ENCODE measurements around the gene RTEL1. TPM values are rescaled to one million over a fixed set of nuclear protein-coding genes. Genes with fewer than 3 reads are reported as not detected.
A peak's percentile ranks its signal among the peaks of the same experiment; 100 is the strongest.

Gene RTEL1
- total RNA-seq, 5 donors from 2014 or later (not counting 1 experiment from before 2014, with no cell fraction given) = 30.7 to 41.6 (median 36.8) TPM

DNA sequence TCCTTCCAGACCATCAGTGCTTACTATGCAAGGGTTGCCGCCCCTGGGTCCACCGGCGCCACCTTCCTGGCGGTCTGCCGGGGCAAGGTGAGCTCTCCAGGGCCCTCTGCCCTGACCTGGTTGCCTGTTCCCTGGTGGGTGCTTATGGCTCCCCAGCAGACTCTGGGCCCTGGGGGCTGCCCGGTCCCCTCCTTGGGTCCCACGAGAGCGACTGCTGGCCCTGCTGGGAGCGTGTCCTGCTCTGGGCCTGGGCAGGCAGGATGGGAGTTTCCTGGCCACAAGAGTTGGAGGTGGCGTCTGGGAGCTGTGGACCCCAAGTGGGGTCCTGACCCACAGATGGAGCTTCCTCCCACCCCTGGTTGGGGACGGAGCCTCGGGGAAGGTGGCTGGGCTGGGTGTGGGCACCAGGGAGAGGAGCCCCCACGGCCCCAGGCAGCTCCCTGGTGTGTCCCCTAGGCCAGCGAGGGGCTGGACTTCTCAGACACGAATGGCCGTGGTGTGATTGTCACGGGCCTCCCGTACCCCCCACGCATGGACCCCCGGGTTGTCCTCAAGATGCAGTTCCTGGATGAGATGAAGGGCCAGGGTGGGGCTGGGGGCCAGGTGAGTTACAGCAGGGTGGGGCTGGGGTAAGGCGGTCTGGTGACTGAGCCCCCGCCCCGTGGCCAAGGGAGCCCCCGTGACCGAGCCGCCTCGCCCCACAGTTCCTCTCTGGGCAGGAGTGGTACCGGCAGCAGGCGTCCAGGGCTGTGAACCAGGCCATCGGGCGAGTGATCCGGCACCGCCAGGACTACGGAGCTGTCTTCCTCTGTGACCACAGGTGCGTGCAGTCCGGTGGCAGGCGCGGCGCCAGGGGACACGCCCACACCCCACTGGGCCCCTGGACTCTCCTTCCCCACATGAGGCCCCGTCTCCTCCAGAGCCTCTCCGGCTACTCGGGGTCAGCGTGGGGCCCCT, 31.2 kb downstream of the RTEL1 start:
- H3K36me3 ChIP-seq (ENCODE audit: control insufficient read depth in 2 of 2, extremely low read depth in 1 of 2, insufficient read depth in 1 of 2, low read length in 1 of 2) = peaks cover 0 to under 1% of the 10 kb centered on the region in 2 donors
- WGBS (ENCODE audit: insufficient coverage) = 98% methylated on average over 42 of the region's 44 CpGs
- H3K4me3 Mint-ChIP-seq = no peak overlapping the region
- H3K4me1 Mint-ChIP-seq = peaks cover 4 to 8% (median 5%) of the 10 kb centered on the region in 3 donors
- ATAC-seq (replicated peaks in 1 of 4) (no peak), DNase-seq (no peak)
- ChIA-PET CTCF (no interaction called here), POLR2A (no interaction called here)
- H3K27ac Mint-ChIP-seq = no peak overlapping the region
- H3K4me1 ChIP-seq (ENCODE audit: control insufficient read depth in 1 of 2, extremely low read depth in 1 of 2, insufficient read depth in 2 of 2, low read length in 2 of 2) = peaks cover 6 to 30% of the 10 kb centered on the region in 2 experiments
- H3K9me3 ChIP-seq = no peaks in the 10 kb centered on the region
- H3K9me3 Mint-ChIP-seq = no peaks in the 10 kb centered on the region
- no peak overlapping the region for H3K4me3 ChIP-seq (ENCODE audit: control insufficient read depth in 1 of 2, extremely low read depth in 1 of 2, low read length in 1 of 2)
- no peak overlapping the region for H3K27ac ChIP-seq (ENCODE audit: low read length)
- H3K27me3 Mint-ChIP-seq = no peaks in the 10 kb centered on the region
- H3K36me3 Mint-ChIP-seq = no peaks in the 10 kb centered on the region
- H3K27me3 ChIP-seq (replicated peaks in 1 of 2; ENCODE audit: control insufficient read depth in 2 of 2, extremely low read depth in 1 of 2, insufficient read depth in 2 of 2, low read length in 1 of 2) = peaks cover 0 to 2% of the 10 kb centered on the region in 2 experiments

DNA sequence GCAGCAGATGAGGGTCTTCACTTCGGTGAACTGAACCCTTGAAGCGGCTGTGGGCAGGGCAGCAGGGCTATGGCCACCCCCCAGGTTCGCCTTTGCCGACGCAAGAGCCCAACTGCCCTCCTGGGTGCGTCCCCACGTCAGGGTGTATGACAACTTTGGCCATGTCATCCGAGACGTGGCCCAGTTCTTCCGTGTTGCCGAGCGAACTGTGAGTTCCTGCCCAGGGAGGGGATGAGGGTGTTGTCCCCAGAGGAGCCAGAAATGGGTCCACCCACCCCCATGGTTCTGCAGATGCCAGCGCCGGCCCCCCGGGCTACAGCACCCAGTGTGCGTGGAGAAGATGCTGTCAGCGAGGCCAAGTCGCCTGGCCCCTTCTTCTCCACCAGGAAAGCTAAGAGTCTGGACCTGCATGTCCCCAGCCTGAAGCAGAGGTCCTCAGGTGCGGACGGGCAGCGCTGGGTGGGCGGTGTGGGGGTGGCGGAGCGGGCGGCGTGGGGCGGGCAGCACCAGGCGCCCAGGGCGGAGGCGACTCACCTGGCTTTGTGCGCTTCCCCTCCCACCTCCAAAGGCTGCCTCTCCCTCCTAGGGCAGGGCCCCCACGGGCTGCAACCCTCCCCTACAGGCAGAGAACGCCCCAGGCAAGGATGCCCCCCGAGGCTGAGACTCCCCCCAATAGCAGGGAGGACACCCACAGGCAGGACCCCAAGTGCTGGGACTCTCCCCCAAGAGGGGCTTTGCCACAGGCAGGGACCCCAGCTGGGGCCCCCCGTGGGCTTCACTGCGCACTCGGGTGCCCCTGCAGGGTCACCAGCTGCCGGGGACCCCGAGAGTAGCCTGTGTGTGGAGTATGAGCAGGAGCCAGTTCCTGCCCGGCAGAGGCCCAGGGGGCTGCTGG, 32.1 kb downstream of the RTEL1 start:
- Histone ChIP-seq H3K4me3 (ENCODE audit: control insufficient read depth in 1 of 2, extremely low read depth in 1 of 2, low read length in 1 of 2) (no peak overlapping the region), H3K4me1 (ENCODE audit: control insufficient read depth in 1 of 2, extremely low read depth in 1 of 2, insufficient read depth in 2 of 2, low read length in 2 of 2) (peaks cover 6 to 39% of the 10 kb centered on the region in 2 experiments), H3K27me3 (replicated peaks in 1 of 2; ENCODE audit: control insufficient read depth in 2 of 2, extremely low read depth in 1 of 2, insufficient read depth in 2 of 2, low read length in 1 of 2) (peaks cover 0 to 2% of the 10 kb centered on the region in 2 experiments), H3K27ac (ENCODE audit: low read length) (no peak overlapping the region), H3K9me3 (no peaks in the 10 kb centered on the region), H3K36me3 (ENCODE audit: control insufficient read depth in 2 of 2, extremely low read depth in 1 of 2, insufficient read depth in 1 of 2, low read length in 1 of 2) (peaks cover 0 to 9% of the 10 kb centered on the region in 2 donors)
- ChIA-PET CTCF (no interaction called here), POLR2A (no interaction called here)
- Mint-ChIP-seq H3K9me3 (no peaks in the 10 kb centered on the region), H3K27me3 (no peaks in the 10 kb centered on the region), H3K36me3 (no peaks in the 10 kb centered on the region), H3K4me1 (peaks cover 4 to 8% (median 5%) of the 10 kb centered on the region in 3 donors), H3K4me3 (no peak overlapping the region), H3K27ac (no peak overlapping the region)
- ATAC-seq (replicated peaks in 1 of 4) (no peak), DNase-seq (no peak)
- 92% methylated on average over 28 of the region's 40 CpGs for whole genome bisulfite sequencing (ENCODE audit: insufficient coverage)

DNA sequence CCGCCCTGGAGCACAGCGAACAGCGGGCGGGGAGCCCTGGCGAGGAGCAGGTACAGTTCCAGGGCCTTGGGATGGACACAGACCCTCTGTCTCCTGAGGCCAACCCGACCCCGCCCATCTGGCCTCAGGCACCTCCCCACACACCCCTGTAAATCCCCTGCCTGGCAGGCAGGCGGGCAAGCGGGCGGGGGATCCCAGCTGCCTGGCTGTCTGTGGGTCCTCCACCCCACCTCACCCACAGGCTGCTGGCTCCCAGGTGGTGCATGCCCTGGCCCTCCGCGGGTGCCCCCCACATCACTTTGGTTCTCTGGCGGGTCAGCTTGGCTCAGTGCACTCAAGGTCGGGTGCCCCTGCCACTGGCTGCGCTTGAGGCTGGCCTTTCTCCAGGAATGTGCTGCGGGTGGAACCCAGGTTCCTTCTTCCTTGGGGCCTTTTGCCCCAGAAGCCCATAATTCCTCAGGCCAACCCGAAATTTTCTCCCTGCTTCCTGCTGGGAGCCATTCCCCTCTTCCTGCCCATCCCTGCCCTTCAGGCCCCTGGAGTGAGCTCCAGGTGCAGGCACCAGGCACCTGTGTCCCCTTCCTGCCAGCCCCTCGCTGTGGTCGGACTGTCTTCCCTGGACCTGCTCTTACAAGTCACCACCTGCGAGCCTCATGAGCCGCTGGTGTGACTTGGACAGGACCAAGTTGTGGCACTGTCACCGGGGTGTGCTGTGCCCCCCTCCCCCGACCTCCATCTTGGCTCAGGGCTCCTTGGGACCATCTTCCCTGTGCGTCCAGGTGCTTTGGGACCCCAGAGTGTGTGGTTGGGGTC, 33.0 kb downstream of the RTEL1 start:
- H3K9me3 Mint-ChIP-seq = no peaks in the 10 kb centered on the region
- WGBS (ENCODE audit: insufficient coverage) = 90% methylated on average over 18 of the region's 24 CpGs
- peak overlapping the region in 1 of 2 donors; percentile 20 for H3K27ac Mint-ChIP-seq
- Histone ChIP-seq H3K27ac (ENCODE audit: low read length) (no peak overlapping the region), H3K9me3 (no peaks in the 10 kb centered on the region), H3K27me3 (replicated peaks in 1 of 2; ENCODE audit: control insufficient read depth in 2 of 2, extremely low read depth in 1 of 2, insufficient read depth in 2 of 2, low read length in 1 of 2) (peaks cover 0 to 2% of the 10 kb centered on the region in 2 experiments), H3K4me3 (ENCODE audit: control insufficient read depth in 1 of 2, extremely low read depth in 1 of 2, low read length in 1 of 2) (no peak overlapping the region), H3K4me1 (ENCODE audit: control insufficient read depth in 1 of 2, extremely low read depth in 1 of 2, insufficient read depth in 2 of 2, low read length in 2 of 2) (peaks cover 6 to 47% of the 10 kb centered on the region in 2 experiments), H3K36me3 (ENCODE audit: control insufficient read depth in 2 of 2, extremely low read depth in 1 of 2, insufficient read depth in 1 of 2, low read length in 1 of 2) (peaks cover 0 to 13% of the 10 kb centered on the region in 2 donors)
- peaks cover 5 to 13% (median 8%) of the 10 kb centered on the region in 3 donors for H3K4me1 Mint-ChIP-seq
- ChIA-PET CTCF (no interaction called here), POLR2A (no interaction called here)
- DNase-seq (no peak), ATAC-seq (replicated peaks in 1 of 4) (no peak)
- H3K4me3 Mint-ChIP-seq = peak overlapping the region in 1 of 3 donors; percentile 20
- H3K27me3 Mint-ChIP-seq = no peaks in the 10 kb centered on the region
- no peaks in the 10 kb centered on the region for H3K36me3 Mint-ChIP-seq

DNA sequence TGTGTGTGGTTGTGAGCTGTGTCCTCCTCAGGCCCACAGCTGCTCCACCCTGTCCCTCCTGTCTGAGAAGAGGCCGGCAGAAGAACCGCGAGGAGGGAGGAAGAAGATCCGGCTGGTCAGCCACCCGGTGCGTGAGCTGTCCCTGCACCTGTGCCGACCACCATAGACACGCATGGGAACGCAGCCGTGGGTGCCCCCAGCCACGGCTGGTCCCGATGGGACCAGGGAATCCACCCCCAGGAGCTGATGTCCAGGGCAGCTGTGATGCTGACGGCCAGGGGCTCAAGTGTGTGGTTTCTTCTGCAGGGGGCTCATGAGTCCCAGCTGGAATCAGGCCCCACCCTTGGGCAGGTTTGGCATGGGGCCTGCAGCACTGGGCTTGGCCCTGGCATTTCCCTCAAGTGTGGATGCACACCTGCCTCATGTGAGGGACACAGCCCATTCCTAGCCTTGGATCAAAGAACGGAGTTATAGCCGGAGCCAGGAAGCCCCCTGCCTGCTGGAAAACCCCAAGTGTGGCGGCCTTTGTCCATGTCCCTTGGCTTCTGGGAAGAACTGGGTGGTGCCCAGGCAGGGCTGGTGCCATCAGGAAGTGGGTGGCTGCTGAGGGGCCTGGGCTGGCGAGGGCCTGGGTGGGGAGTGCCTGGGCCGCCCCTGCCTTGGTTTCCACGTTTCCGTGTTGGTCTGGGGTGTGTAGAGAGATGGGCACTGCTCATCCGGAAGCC, 33.8 kb downstream of the RTEL1 start:
- POLR2A ChIA-PET = no interaction called here
- no peak overlapping the region for H3K4me3 Mint-ChIP-seq
- CTCF ChIA-PET = no interaction called here

DNA sequence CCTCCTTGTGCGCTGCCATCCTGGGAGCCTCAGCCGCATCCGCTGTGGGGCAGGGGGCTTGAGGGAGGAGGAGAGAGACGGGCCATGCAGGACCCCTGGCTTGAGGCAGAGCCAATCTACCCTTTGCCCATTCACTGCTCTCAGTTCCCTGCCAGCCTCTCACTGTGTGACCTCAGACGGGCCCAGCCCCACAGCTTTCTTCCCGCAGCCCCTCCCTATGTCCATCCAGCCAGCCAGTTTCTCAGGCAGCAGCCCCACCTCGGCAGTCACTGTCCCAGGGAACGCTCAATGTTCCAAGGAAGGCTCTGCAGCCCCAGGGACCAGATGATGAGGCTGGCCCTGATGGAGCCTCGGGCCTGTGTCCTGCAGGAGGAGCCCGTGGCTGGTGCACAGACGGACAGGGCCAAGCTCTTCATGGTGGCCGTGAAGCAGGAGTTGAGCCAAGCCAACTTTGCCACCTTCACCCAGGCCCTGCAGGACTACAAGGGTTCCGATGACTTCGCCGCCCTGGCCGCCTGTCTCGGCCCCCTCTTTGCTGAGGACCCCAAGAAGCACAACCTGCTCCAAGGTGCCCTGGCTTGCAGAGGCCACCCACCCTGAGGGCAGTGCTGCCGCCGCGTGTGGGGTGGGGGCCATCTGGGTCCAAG, 34.4 kb downstream of the RTEL1 start:
- no peaks in the 10 kb centered on the region for H3K9me3 Mint-ChIP-seq
- H3K4me1 Mint-ChIP-seq = peaks cover 5 to 17% (median 9%) of the 10 kb centered on the region in 3 donors
- no peaks in the 10 kb centered on the region for H3K27me3 Mint-ChIP-seq
- peaks cover 0 to 13% of the 10 kb centered on the region in 2 donors for H3K36me3 ChIP-seq (ENCODE audit: control insufficient read depth in 2 of 2, extremely low read depth in 1 of 2, insufficient read depth in 1 of 2, low read length in 1 of 2)
- H3K4me1 ChIP-seq (ENCODE audit: control insufficient read depth in 1 of 2, extremely low read depth in 1 of 2, insufficient read depth in 2 of 2, low read length in 2 of 2) = peaks cover 2 to 47% of the 10 kb centered on the region in 2 experiments
- ChIA-PET CTCF (no interaction called here), POLR2A (no interaction called here)
- 96% methylated on average over 15 of the region's 20 CpGs for WGBS (ENCODE audit: insufficient coverage)
- peaks cover 0 to 2% of the 10 kb centered on the region in 2 experiments for H3K27me3 ChIP-seq (replicated peaks in 1 of 2; ENCODE audit: control insufficient read depth in 2 of 2, extremely low read depth in 1 of 2, insufficient read depth in 2 of 2, low read length in 1 of 2)
- H3K27ac ChIP-seq (ENCODE audit: low read length) = no peak overlapping the region
- H3K9me3 ChIP-seq = no peaks in the 10 kb centered on the region
- H3K4me3 ChIP-seq (ENCODE audit: control insufficient read depth in 1 of 2, extremely low read depth in 1 of 2, low read length in 1 of 2) = no peak overlapping the region
- DNase-seq (no peak), ATAC-seq (replicated peaks in 1 of 4) (no peak)
- H3K36me3 Mint-ChIP-seq = no peaks in the 10 kb centered on the region
- no peak overlapping the region for H3K4me3 Mint-ChIP-seq
- H3K27ac Mint-ChIP-seq = peak overlapping the region in 1 of 2 donors; percentile 49

More for the DNA sequence above, 33.8 kb downstream of the RTEL1 start:
- no peak for ATAC-seq (replicated peaks in 1 of 4)
- WGBS (ENCODE audit: insufficient coverage) = 91% methylated on average over 19 of the region's 21 CpGs
- Mint-ChIP-seq H3K9me3 (no peaks in the 10 kb centered on the region), H3K27ac (peak overlapping the region in 1 of 2 donors; percentile 20), H3K4me1 (peaks cover 5 to 13% (median 8%) of the 10 kb centered on the region in 3 donors), H3K36me3 (no peaks in the 10 kb centered on the region), H3K27me3 (no peaks in the 10 kb centered on the region)
- H3K4me1 ChIP-seq (ENCODE audit: control insufficient read depth in 1 of 2, extremely low read depth in 1 of 2, insufficient read depth in 2 of 2, low read length in 2 of 2) = peaks cover 5 to 47% of the 10 kb centered on the region in 2 experiments
- no peak overlapping the region for H3K27ac ChIP-seq (ENCODE audit: low read length)
- peaks cover 0 to 2% of the 10 kb centered on the region in 2 experiments for H3K27me3 ChIP-seq (replicated peaks in 1 of 2; ENCODE audit: control insufficient read depth in 2 of 2, extremely low read depth in 1 of 2, insufficient read depth in 2 of 2, low read length in 1 of 2)
- DNase-seq = no peak
- no peaks in the 10 kb centered on the region for H3K9me3 ChIP-seq
- peaks cover 0 to 13% of the 10 kb centered on the region in 2 donors for H3K36me3 ChIP-seq (ENCODE audit: control insufficient read depth in 2 of 2, extremely low read depth in 1 of 2, insufficient read depth in 1 of 2, low read length in 1 of 2)
- no peak overlapping the region for H3K4me3 ChIP-seq (ENCODE audit: control insufficient read depth in 1 of 2, extremely low read depth in 1 of 2, low read length in 1 of 2)

Measured in T-cell (primary cell).